Right lung (tissue), 5 donors: ENCODE measurements around the gene LRRC32. TPM values are rescaled to one million over a fixed set of nuclear protein-coding genes. Genes with fewer than 3 reads are reported as not detected.
A peak's percentile ranks its signal among the peaks of the same experiment; 100 is the strongest.

Source experiments
- DNase-seq, 2 donors: peaks; one replicate each; pipeline ENCODE4 v3.0.0-alpha.2; 2013
- polyA plus RNA-seq, 5 donors: library from polyadenylated mRNA; unstranded; fragments of 120-200 nt; gene quantifications; one replicate each; pipeline versions ENCODE4 v1.2.1 to v1.2.3, GENCODE V29; 2013; ENCODE audit warnings: inconsistent platforms in 1 of 5, low replicate concordance in 1 of 5; ENCODE audit not compliant: insufficient read length in 5 of 5, insufficient read depth in 1 of 5

The LRRC32 gene
- polyA plus RNA-seq, 5 donors = 31.6 to 52.3 (median 45.1) TPM

GRCh38 chr11:76680518-76681425 lies 10.2 kb upstream of the LRRC32 start:
- peak; percentile 45 to 63 for DNase-seq

- no peak for DNase-seq
Observed at GRCh38 chr11:76678321-76678720, 7.8 kb upstream of the LRRC32 start.

GRCh38 chr11:76677458-76677765 lies 6.9 kb upstream of the LRRC32 start:
- DNase-seq = no peak

- no peak for DNase-seq
Observed at GRCh38 chr11:76676636-76677457, 6.3 kb upstream of the LRRC32 start.

GRCh38 chr11:76674517-76675400 lies 4.2 kb upstream of the LRRC32 start:
- no peak for DNase-seq

GRCh38 chr11:76673176-76674142 lies 2.9 kb upstream of the LRRC32 start:
- no peak for DNase-seq

GRCh38 chr11:76672431-76673175 lies 2.1 kb upstream of the LRRC32 start:
- no peak for DNase-seq

- DNase-seq = no peak
Observed at GRCh38 chr11:76671626-76672309, 1.2 kb upstream of the LRRC32 start.

- DNase-seq = no peak
Observed at GRCh38 chr11:76671237-76671592, 668 bp upstream of the LRRC32 start.

GRCh38 chr11:76669901-76670484 lies 554 bp downstream of the LRRC32 start:
- DNase-seq = no peak

- no peak for DNase-seq
Observed at GRCh38 chr11:76668362-76669155, 2.0 kb downstream of the LRRC32 start.

GRCh38 chr11:76667856-76668255 lies 2.7 kb downstream of the LRRC32 start:
- DNase-seq = no peak

- DNase-seq = no peak
Observed at GRCh38 chr11:76667271-76667818, 3.2 kb downstream of the LRRC32 start.

GRCh38 chr11:76666830-76667229 lies 3.7 kb downstream of the LRRC32 start:
- DNase-seq = no peak

GRCh38 chr11:76666408-76666807 lies 4.1 kb downstream of the LRRC32 start:
- DNase-seq = no peak

GRCh38 chr11:76665921-76666351 lies 4.6 kb downstream of the LRRC32 start:
- DNase-seq = no peak

GRCh38 chr11:76665172-76665571 lies 5.4 kb downstream of the LRRC32 start:
- DNase-seq = no peak

GRCh38 chr11:76664578-76665061 lies 5.9 kb downstream of the LRRC32 start:
- no peak for DNase-seq
